Smooth muscle cell (in vitro differentiated cells): ENCODE results near the gene SV2A. TPM values are rescaled to one million over a fixed set of nuclear protein-coding genes. Genes with fewer than 3 reads are reported as not detected.

Experiments used
- DNase-seq: peaks from one replicate; lab custom pipeline; 2025; ENCODE audit not compliant: unreplicated experiment; lab: John Stamatoyannopoulos, UW
- H2AFZ ChIP-seq: fragments of 200-600 bp; sonication (generic); 2 replicates; pipeline ENCODE4 v1.6.0; 2016; ENCODE audit warnings: antibody characterized with exemption, low read depth, mild to moderate bottlenecking
- H3F3A ChIP-seq: fragments of 200-600 bp; sonication (generic); 2 replicates; pipeline ENCODE4 v1.6.0; 2017; ENCODE audit warnings: antibody characterized with exemption, low read depth
- H3K27ac ChIP-seq: fragments of 200-600 bp; sonication (generic); 2 replicates; pipeline ENCODE4 v1.5.1; 2016; ENCODE audit warnings: low read depth, mild to moderate bottlenecking
- H3K27me3 ChIP-seq: fragments of 200-600 bp; sonication (generic); 2 replicates; pipeline ENCODE4 v1.6.1; 2016; ENCODE audit warnings: low read depth, mild to moderate bottlenecking
- H3K36me3 ChIP-seq: fragments of 200-600 bp; sonication (generic); 2 replicates; pipeline ENCODE4 v1.5.1; 2016; ENCODE audit warnings: low read depth
- H3K4me1 ChIP-seq: fragments of 200-600 bp; sonication (generic); 2 replicates; pipeline ENCODE4 v1.5.1; 2016; ENCODE audit warnings: low read depth
- H3K4me2 ChIP-seq: fragments of 200-600 bp; sonication (generic); 2 replicates; pipeline ENCODE4 v1.6.0; 2016; ENCODE audit warnings: mild to moderate bottlenecking
- H3K4me3 ChIP-seq: fragments of 200-600 bp; sonication (generic); 2 replicates; pipeline ENCODE4 v1.5.1; 2016; ENCODE audit warnings: mild to moderate bottlenecking
- H3K79me2 ChIP-seq: fragments of 200-600 bp; sonication (generic); 2 replicates; pipeline ENCODE4 v1.6.0; 2016; ENCODE audit warnings: low read depth, mild to moderate bottlenecking
- H3K9ac ChIP-seq: fragments of 200-600 bp; sonication (generic); 2 replicates; pipeline ENCODE4 v1.6.0; 2016; ENCODE audit warnings: low read depth
- H3K9me3 ChIP-seq: fragments of 200-600 bp; sonication (generic); replicated peaks from 2 replicates; pipeline ENCODE4 v1.5.1; 2016; ENCODE audit warnings: low read depth
- H4K20me1 ChIP-seq: fragments of 200-600 bp; sonication (generic); 2 replicates; pipeline ENCODE4 v1.6.0; 2016; ENCODE audit warnings: low read depth
- WGBS: methylation state at CpG from one replicate; pipeline ENCODE4 v1.1.7; 2016; ENCODE audit warnings: low lambda C conversion rate; 5-methylcytosine and 5-hydroxymethylcytosine counted together
- polyA plus RNA-seq: library from polyadenylated mRNA; unstranded; fragments of >200 nt; fragmentation: Nextera tagmentation; extraction: Ambion mirVana; gene quantifications from 2 replicates; pipeline ENCODE4 v1.2.1, GENCODE V29; 2016
- total RNA-seq: library from RNA; depleted of rRNA; stranded (reverse); fragments of >200 nt; gene quantifications from 2 replicates; pipeline ENCODE4 v1.2.3, GENCODE V29; 2014
- TF ChIP-seq, protein P1 (sequence below): fragments of 200-600 bp; sonication (generic); IDR thresholded peaks from 2 replicates; pipeline ENCODE4 v1.5.1; 2017; ENCODE audit warnings: borderline replicate concordance, mild to moderate bottlenecking, antibody characterized with exemption; ENCODE audit not compliant: insufficient read depth, poor library complexity, severe bottlenecking

The SV2A gene
- total and polyA plus RNA-seq, 2 experiments from 2014 or later = 9.8 to 14.0 TPM

DNA sequence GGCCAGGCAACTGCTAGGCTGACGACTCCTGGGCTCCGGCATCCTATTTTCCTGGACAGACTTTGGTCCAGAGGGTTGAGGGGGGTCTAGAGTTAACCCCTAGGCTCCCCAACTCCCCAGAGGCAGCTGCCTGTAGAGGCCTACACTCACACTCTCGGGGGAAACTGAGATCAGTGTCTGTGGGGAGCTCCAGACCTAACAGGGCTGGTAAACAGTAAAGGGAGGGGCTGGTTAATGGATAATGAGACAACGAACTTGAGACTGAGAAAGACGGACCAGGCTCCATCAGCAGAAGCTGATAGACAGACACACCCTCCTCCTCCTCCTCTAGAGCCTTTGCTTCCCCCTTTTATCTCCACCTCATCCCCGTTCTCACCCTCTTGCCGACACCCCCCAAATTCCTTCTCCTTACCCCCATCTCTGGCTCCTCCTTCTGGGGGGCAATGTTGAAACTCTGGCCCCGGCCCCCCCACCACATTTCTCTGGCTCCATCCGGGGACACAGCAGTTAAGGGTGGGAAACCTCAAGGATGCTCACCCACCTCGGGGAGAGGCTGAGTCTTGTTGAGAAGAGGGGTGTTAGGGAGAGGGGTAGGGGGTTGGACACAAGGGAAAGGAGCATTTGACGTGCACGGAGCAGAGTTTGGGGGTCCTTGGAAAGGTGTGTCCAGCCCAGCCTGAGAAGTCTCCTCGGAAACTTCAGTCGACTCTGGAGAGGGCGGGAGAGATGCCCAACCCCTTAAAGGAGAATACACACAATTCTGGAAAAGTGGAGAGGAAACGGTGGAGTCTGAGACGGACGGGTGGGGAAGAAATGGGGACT, 18.7 kb upstream of the SV2A start, which contains the start of gene MTMR11:
MTMR11 (minus strand) TSS at position 710 of the 822 bp plus-strand sequence; CDS start at position 478, 232 bp downstream.
- WGBS = 18% methylated on average over 18 of the region's 18 CpGs
- H3K9me3 ChIP-seq = no peaks in the 10 kb centered on the region
- H3K27me3 ChIP-seq = no peaks in the 10 kb centered on the region
- no peaks in the 10 kb centered on the region for H3K36me3 ChIP-seq
- H3K4me2 ChIP-seq = peak within 1 kb of the TSS; percentile 95
- H3F3A ChIP-seq = peaks cover 19% of the 10 kb centered on the region
- no peaks in the 10 kb centered on the region for H4K20me1 ChIP-seq
- peak within 1 kb of the TSS; percentile 72 for H3K4me3 ChIP-seq
- no peak for DNase-seq
- peaks cover 13% of the 10 kb centered on the region for H3K4me1 ChIP-seq
- H3K79me2 ChIP-seq = no peaks in the 10 kb centered on the region
- TF ChIP-seq, protein P1, sequence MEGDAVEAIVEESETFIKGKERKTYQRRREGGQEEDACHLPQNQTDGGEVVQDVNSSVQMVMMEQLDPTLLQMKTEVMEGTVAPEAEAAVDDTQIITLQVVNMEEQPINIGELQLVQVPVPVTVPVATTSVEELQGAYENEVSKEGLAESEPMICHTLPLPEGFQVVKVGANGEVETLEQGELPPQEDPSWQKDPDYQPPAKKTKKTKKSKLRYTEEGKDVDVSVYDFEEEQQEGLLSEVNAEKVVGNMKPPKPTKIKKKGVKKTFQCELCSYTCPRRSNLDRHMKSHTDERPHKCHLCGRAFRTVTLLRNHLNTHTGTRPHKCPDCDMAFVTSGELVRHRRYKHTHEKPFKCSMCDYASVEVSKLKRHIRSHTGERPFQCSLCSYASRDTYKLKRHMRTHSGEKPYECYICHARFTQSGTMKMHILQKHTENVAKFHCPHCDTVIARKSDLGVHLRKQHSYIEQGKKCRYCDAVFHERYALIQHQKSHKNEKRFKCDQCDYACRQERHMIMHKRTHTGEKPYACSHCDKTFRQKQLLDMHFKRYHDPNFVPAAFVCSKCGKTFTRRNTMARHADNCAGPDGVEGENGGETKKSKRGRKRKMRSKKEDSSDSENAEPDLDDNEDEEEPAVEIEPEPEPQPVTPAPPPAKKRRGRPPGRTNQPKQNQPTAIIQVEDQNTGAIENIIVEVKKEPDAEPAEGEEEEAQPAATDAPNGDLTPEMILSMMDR = no peak
- H3K27ac ChIP-seq = peak within 1 kb of the TSS; percentile 93
- peak within 1 kb of the TSS; percentile 57 for H3K9ac ChIP-seq
- peak within 1 kb of the TSS; percentile 11 for H2AFZ ChIP-seq

DNA sequence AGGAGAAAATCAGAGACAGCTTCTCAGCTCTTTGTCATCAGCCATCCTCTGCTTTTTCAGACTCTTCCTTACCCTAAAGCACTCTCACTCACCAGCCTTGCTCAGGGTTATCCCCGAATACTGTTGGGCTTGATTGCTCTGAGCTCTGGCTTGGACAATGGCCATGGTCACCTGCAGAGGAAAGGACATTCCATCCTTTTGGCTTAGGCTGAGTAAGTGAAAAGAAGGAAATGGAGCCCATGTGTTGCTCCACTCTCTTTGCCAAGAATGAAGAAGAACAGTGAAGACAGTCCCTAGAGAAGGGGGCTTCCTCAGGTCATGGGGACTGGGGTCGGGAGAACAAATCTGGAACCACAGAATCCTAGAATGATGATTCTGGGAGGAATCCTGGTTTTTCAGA, 16.7 kb upstream of the SV2A start:
- Histone ChIP-seq H3K36me3 (no peaks in the 10 kb centered on the region), H3K4me2 (no peak overlapping the region), H3K4me3 (no peak overlapping the region), H3K79me2 (no peaks in the 10 kb centered on the region), H2AFZ (no peak overlapping the region), H3K4me1 (peaks cover 13% of the 10 kb centered on the region), H3K27ac (no peak overlapping the region), H4K20me1 (no peaks in the 10 kb centered on the region), H3K27me3 (no peaks in the 10 kb centered on the region), H3K9me3 (no peaks in the 10 kb centered on the region), H3K9ac (no peak overlapping the region), H3F3A (no peaks in the 10 kb centered on the region)
- DNase-seq = no peak
- WGBS = 98% methylated on average over 2 of the region's 2 CpGs
- TF ChIP-seq, protein P1 = no peak

DNA sequence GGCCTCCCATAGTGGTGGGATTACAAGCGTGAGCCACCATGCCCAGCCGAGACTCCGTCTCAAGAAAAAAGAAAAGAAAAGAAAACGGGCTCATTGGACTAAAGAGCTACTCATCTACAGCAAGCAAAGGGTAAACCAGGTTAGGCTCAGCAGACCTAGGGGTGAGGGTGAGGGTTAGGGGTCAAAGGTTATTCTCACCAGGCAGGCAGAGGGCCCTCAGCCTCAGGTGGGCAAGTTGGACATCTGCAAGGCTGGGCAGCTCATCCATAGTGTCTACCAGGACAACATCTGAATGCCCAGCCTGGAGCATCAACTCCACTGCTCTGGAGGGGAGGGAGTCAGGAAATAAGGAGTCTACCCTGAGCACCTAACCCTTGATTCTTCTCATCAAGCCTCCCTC, 15.6 kb upstream of the SV2A start:
- no peak overlapping the region for H3K9ac ChIP-seq
- H3K4me2 ChIP-seq = no peak overlapping the region
- no peaks in the 10 kb centered on the region for H4K20me1 ChIP-seq
- H3K27ac ChIP-seq = no peak overlapping the region
- H3K4me3 ChIP-seq = no peak overlapping the region
- peaks cover 8% of the 10 kb centered on the region for H3F3A ChIP-seq
- H2AFZ ChIP-seq = no peak overlapping the region
- peaks cover 21% of the 10 kb centered on the region for H3K4me1 ChIP-seq
- DNase-seq = no peak
- 92% methylated on average over 4 of the region's 4 CpGs for WGBS
- no peaks in the 10 kb centered on the region for H3K36me3 ChIP-seq
- TF ChIP-seq, protein P1 = no peak
- no peaks in the 10 kb centered on the region for H3K9me3 ChIP-seq
- H3K79me2 ChIP-seq = no peaks in the 10 kb centered on the region
- no peaks in the 10 kb centered on the region for H3K27me3 ChIP-seq
